B cell (primary cell): ENCODE results near the gene RAD51B.

Experiments used
- EZH2 ChIP-seq: IDR thresholded peaks from 2 replicates; pipeline ENCODE4 v1.6.1; 2012; ENCODE audit warnings: borderline replicate concordance, low read depth, mild to moderate bottlenecking, moderate library complexity, low read length; ENCODE audit not compliant: insufficient read depth, poor library complexity, severe bottlenecking
- TF ChIP-seq, protein P1 (sequence below): fragments of 200-600 bp; IDR thresholded peaks from one replicate; pipeline ENCODE4 v1.8.0; 2022; ENCODE audit warnings: antibody characterized with exemption, mild to moderate bottlenecking

DNA sequence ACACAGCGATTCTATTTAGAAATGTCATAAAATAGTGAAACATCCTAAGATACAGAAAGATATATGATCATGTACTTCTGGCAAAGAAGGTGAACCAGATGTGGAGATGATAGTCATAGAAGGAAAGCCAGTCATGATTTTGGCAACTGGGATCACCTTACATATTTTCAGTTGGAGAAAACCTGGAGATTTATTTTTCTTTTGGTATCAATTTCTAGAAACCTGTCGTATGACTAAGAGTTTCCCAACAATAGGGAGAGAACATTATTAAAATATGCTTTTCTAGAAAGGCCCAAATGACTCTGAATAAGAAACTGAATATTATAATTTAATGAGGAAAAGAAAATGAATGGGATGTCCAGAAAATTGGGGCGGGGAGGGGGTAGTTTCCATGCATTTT, 576.9 kb downstream of the RAD51B start:
- TF ChIP-seq, protein P1, sequence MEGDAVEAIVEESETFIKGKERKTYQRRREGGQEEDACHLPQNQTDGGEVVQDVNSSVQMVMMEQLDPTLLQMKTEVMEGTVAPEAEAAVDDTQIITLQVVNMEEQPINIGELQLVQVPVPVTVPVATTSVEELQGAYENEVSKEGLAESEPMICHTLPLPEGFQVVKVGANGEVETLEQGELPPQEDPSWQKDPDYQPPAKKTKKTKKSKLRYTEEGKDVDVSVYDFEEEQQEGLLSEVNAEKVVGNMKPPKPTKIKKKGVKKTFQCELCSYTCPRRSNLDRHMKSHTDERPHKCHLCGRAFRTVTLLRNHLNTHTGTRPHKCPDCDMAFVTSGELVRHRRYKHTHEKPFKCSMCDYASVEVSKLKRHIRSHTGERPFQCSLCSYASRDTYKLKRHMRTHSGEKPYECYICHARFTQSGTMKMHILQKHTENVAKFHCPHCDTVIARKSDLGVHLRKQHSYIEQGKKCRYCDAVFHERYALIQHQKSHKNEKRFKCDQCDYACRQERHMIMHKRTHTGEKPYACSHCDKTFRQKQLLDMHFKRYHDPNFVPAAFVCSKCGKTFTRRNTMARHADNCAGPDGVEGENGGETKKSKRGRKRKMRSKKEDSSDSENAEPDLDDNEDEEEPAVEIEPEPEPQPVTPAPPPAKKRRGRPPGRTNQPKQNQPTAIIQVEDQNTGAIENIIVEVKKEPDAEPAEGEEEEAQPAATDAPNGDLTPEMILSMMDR = no peak
- no peak for TF ChIP-seq EZH2
